Psoas muscle (tissue), 8 donors: ENCODE data around the gene PDZD2. TPM values are rescaled to one million over a fixed set of nuclear protein-coding genes. Genes with fewer than 3 reads are reported as not detected.

Source experiments
- ATAC-seq, 4 donors: fragments of 200-7000 bp; cut with Tn5 transposase; one replicate each; pipeline ENCODE4 v1.9.1; 2020; ENCODE audit warnings: moderate library complexity in 3 of 4, mild to moderate bottlenecking in 2 of 4
- DNase-seq, 2 donors: peaks; one replicate each; pipeline ENCODE4 v3.0.0-alpha.2; 2020
- H3K27ac ChIP-seq: fragments of 200-600 bp; one replicate; pipeline ENCODE4 v1.8.0; 2022
- H3K27me3 ChIP-seq, 3 donors: fragments of 200-600 bp in 1 of 3; one replicate each; pipeline versions ENCODE4 v1.6.1 to v1.8.0; 2013 to 2022; ENCODE audit warnings: low read length in 2 of 3, mild to moderate bottlenecking in 2 of 3, moderate library complexity in 1 of 3; ENCODE audit not compliant: insufficient read depth in 3 of 3
- H3K36me3 ChIP-seq, 2 donors: fragments of 200-600 bp in 1 of 2; one replicate each; pipeline versions ENCODE4 v1.6.1 to v1.8.0; 2013 to 2022; ENCODE audit warnings: low read depth in 1 of 2, mild to moderate bottlenecking in 1 of 2, moderate library complexity in 1 of 2; ENCODE audit not compliant: insufficient read depth in 1 of 2
- H3K4me1 ChIP-seq: fragments of 200-600 bp; one replicate; pipeline ENCODE4 v1.8.0; 2022
- H3K4me3 ChIP-seq: fragments of 200-600 bp; one replicate; pipeline ENCODE4 v1.8.0; 2022; ENCODE audit warnings: mild to moderate bottlenecking
- H3K9me3 ChIP-seq: fragments of 200-600 bp; one replicate; pipeline ENCODE4 v1.8.0; 2022
- CTCF ChIP-seq: fragments of 200-600 bp; IDR thresholded peaks from one replicate; pipeline ENCODE4 v1.8.0; 2022; ENCODE audit warnings: antibody characterized with exemption
- WGBS, 3 donors: extraction: QIAGEN DNeasy Blood & Tissue Kit; methylation state at CpG; one replicate each; pipeline versions ENCODE4 v1.1.6 to v1.1.7; 2013; 5-methylcytosine and 5-hydroxymethylcytosine counted together
- intact Hi-C, 2 donors: fragments of 100-400 bp; cut with DNase I; formaldehyde crosslinking; loops; one replicate each; pipeline versions ENCODE4 v1.11.0 to v1.14.2; 2022
- polyA plus RNA-seq, 3 donors: library from polyadenylated mRNA; stranded (reverse); fragments of 200-250 nt; gene quantifications; one replicate each; pipeline ENCODE4 v1.2.3, GENCODE V29; 2013
- total RNA-seq, 4 donors: library from RNA; stranded (reverse); fragmentation: NEBNext Ultra II Directional in 2 of 4; extraction: Animal tissue kit (Norgen Biotek cat#: 25700) in 2 of 4; gene quantifications; one replicate each; pipeline versions ENCODE4 v1.2.1 to v1.2.4, GENCODE V29; 2021 to 2023
- donor health status: healthy with polysubstance abuse.
- donor health status: DM: no; HTN: no; CAD: no; lungs with moderate emphysema.
- donor health status: Bipolar disorder and iron deficiency.
- donor health status: healthy.
- donor health status: DM: yes; HTN: yes; CAD: no.
- donor health status: DM: no; HTN: no; CAD: no.
- donor health status: DM: no; HTN: no; CAD: no.
- donor health status: DM: yes; HTN: yes; CAD: no.

The PDZD2 gene
- total and polyA plus RNA-seq, 7 donors: 1.4 to 17.5 (median 4.5) TPM

- WGBS, 3 donors: 64 to 75% (median 69%) methylated on average over 2 of the region's 2 CpGs
- Histone ChIP-seq H3K9me3 (no peaks in the 10 kb centered on the region), H3K4me3 (no peak overlapping the region), H3K4me1 (no peaks in the 10 kb centered on the region), H3K36me3 (no peaks in the 10 kb centered on the region), H3K27me3 (peaks cover 0 to 3% (median 0%) of the 10 kb centered on the region in 3 donors), H3K27ac (no peak overlapping the region)
- DNase-seq (no peak), ATAC-seq (no peak)
- intact Hi-C loops: no loop called here
- TF ChIP-seq CTCF: no peak
Measured at GRCh38 chr5:31604240-31604639, 34.7 kb upstream of the PDZD2 start.

GRCh38 chr5:31604644-31605043 is 34.3 kb upstream of the PDZD2 start:
- no peak for ATAC-seq
- H3K4me1 ChIP-seq: no peaks in the 10 kb centered on the region
- no peak overlapping the region for H3K4me3 ChIP-seq
- no peak for TF ChIP-seq CTCF
- no peak for DNase-seq
- 76 to 84% (median 84%) methylated on average over 2 of the region's 2 CpGs for WGBS, 3 donors
- no peaks in the 10 kb centered on the region for H3K9me3 ChIP-seq
- peaks cover 0 to 3% (median 0%) of the 10 kb centered on the region in 3 donors for H3K27me3 ChIP-seq
- intact Hi-C loops: no loop called here
- no peak overlapping the region for H3K27ac ChIP-seq
- no peaks in the 10 kb centered on the region for H3K36me3 ChIP-seq

GRCh38 chr5:31605920-31606319 is 33.0 kb upstream of the PDZD2 start:
- ATAC-seq (no peak), DNase-seq (no peak)
- Histone ChIP-seq H3K9me3 (no peaks in the 10 kb centered on the region), H3K36me3 (no peaks in the 10 kb centered on the region), H3K27me3 (peaks cover 0 to 3% (median 0%) of the 10 kb centered on the region in 3 donors), H3K27ac (no peak overlapping the region), H3K4me3 (no peak overlapping the region), H3K4me1 (no peaks in the 10 kb centered on the region)
- no peak for TF ChIP-seq CTCF
- intact Hi-C loops: no loop called here
- 42 to 62% (median 60%) methylated on average over 1 of the region's 1 CpG for WGBS, 3 donors

- Histone ChIP-seq H3K27ac (no peak overlapping the region), H3K36me3 (no peaks in the 10 kb centered on the region), H3K4me1 (no peaks in the 10 kb centered on the region), H3K27me3 (no peaks in the 10 kb centered on the region), H3K9me3 (no peaks in the 10 kb centered on the region), H3K4me3 (no peak overlapping the region)
- intact Hi-C loops: no loop called here
- DNase-seq (no peak), ATAC-seq (no peak)
- TF ChIP-seq CTCF: no peak
- WGBS, 3 donors: 66 to 74% (median 74%) methylated on average over 2 of the region's 2 CpGs
Measured at GRCh38 chr5:31607546-31607945, 31.4 kb upstream of the PDZD2 start.

- WGBS, 3 donors: 77 to 95% (median 88%) methylated on average over 2 of the region's 2 CpGs
- no peaks in the 10 kb centered on the region for H3K4me1 ChIP-seq
- ATAC-seq (no peak), DNase-seq (no peak)
- H3K27ac ChIP-seq: no peak overlapping the region
- H3K27me3 ChIP-seq: no peaks in the 10 kb centered on the region
- H3K9me3 ChIP-seq: no peaks in the 10 kb centered on the region
- H3K4me3 ChIP-seq: no peak overlapping the region
- intact Hi-C loops: no loop called here
- no peaks in the 10 kb centered on the region for H3K36me3 ChIP-seq
- no peak for TF ChIP-seq CTCF
Measured at GRCh38 chr5:31611002-31611401, 27.9 kb upstream of the PDZD2 start.
